ENCODE data around the gene MAPK10. TPM values are rescaled to one million over a fixed set of nuclear protein-coding genes. Genes with fewer than 3 reads are reported as not detected.

The MAPK10 gene
- total RNA-seq, 4 donors from 2014 or later: 8.3 to 40.9 (median 23.3) TPM

DNA sequence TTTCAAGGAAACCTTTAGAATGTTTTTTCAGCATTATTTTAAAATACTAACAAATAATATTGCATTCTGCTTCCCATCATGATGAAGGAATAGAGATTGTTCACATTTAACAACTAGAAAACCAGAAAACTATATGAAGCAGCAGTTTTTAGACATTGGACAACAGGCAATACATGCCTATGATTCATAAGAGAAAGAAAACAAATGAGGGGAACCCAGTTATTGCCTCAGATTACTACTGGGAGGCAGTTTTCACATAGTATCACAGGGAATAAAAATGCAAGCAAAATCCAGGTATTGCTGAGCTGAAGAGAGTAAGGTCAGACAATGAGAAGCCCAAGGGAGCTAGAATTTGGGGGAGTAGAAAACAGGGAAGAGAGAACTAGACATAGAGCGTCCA is 373.6 kb downstream of the MAPK10 start:
- H3K27me3 ChIP-seq: no peaks in the 10 kb centered on the region
- 87 to 100% methylated on average over 1 of the region's 1 CpG for WGBS, 2 donors (ENCODE audit: low coverage in 1 of 2)
- H3K4me3 ChIP-seq: no peak overlapping the region

DNA sequence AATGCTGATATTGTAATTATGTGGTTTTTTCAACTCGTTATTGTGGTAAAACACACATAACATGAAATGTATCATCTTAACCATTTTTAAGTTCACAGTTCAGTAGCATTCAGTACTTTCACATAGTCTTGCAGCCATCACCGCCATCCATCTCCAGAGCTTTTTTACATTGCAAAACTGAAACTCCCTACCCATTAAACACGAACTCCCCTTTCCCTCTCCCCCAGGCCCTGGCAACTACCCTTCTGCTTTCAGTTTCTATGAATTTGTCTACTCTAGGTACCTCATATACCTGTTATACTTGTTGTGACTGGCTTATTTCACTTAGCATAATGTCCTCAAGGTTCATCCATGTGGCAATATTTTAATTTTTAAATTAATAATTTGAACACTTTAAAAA is 380.6 kb downstream of the MAPK10 start:
- ATAC-seq: no peak
- no peaks in the 10 kb centered on the region for H3K27me3 ChIP-seq
- TF ChIP-seq POLR2AphosphoS5 (IDR thresholded peaks at IDR 0.05): no peak
- TF ChIP-seq EP300 (IDR thresholded peaks at IDR 0.05): no peak
- TF ChIP-seq, protein P1, sequence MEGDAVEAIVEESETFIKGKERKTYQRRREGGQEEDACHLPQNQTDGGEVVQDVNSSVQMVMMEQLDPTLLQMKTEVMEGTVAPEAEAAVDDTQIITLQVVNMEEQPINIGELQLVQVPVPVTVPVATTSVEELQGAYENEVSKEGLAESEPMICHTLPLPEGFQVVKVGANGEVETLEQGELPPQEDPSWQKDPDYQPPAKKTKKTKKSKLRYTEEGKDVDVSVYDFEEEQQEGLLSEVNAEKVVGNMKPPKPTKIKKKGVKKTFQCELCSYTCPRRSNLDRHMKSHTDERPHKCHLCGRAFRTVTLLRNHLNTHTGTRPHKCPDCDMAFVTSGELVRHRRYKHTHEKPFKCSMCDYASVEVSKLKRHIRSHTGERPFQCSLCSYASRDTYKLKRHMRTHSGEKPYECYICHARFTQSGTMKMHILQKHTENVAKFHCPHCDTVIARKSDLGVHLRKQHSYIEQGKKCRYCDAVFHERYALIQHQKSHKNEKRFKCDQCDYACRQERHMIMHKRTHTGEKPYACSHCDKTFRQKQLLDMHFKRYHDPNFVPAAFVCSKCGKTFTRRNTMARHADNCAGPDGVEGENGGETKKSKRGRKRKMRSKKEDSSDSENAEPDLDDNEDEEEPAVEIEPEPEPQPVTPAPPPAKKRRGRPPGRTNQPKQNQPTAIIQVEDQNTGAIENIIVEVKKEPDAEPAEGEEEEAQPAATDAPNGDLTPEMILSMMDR (IDR thresholded peaks at IDR 0.05): no peak
- no peak for TF ChIP-seq POLR2A (IDR thresholded peaks at IDR 0.05)
- WGBS, 2 donors (ENCODE audit: low coverage in 1 of 2): 86 to 89% methylated on average over 3 of the region's 3 CpGs
- no peaks in the 10 kb centered on the region for H3K4me1 ChIP-seq
- H3K27ac ChIP-seq: no peak overlapping the region
- no peak overlapping the region for H3K4me3 ChIP-seq
- H3K9me3 ChIP-seq: no peaks in the 10 kb centered on the region
- peaks cover 0 to 22% of the 10 kb centered on the region in 2 donors for H3K36me3 ChIP-seq

More for the DNA sequence above, 373.6 kb downstream of the MAPK10 start:
- H3K9me3 ChIP-seq: no peaks in the 10 kb centered on the region
- ATAC-seq: no peak
- TF ChIP-seq POLR2A (IDR thresholded peaks at IDR 0.05) (no peak), EP300 (IDR thresholded peaks at IDR 0.05) (no peak), POLR2AphosphoS5 (IDR thresholded peaks at IDR 0.05) (no peak)
- TF ChIP-seq, protein P1 (IDR thresholded peaks at IDR 0.05): no peak
- no peaks in the 10 kb centered on the region for H3K4me1 ChIP-seq
- H3K36me3 ChIP-seq: no peaks in the 10 kb centered on the region
- H3K27ac ChIP-seq: no peak overlapping the region

DNA sequence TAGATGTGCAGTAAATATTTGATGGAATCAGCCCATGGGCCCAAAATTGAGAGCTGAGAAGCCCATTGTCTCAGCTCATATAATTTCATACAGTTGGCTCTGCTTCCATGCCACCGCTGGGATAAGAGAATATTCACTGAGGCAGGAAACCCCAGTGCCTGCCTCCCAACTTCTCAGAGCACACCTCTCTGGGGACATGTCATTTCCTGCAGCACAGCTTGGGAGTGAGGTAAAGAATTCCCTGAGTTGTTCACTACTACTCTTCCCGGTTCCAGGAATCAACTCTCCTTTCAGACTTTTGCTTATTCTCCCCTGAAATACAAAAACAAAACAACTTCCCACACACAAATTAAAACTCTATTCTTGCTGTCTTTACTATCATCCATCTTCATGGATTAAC is 389.3 kb downstream of the MAPK10 start:
- H3K4me3 ChIP-seq: no peak overlapping the region
- TF ChIP-seq, protein P1 (IDR thresholded peaks at IDR 0.05): no peak
- TF ChIP-seq POLR2AphosphoS5 (IDR thresholded peaks at IDR 0.05): no peak
- no peak for TF ChIP-seq POLR2A (IDR thresholded peaks at IDR 0.05)
- TF ChIP-seq EP300 (IDR thresholded peaks at IDR 0.05): no peak
- H3K9me3 ChIP-seq: no peaks in the 10 kb centered on the region
- peaks cover 0 to 27% (median 6%) of the 10 kb centered on the region in 3 donors for H3K4me1 ChIP-seq
- WGBS, 2 donors (ENCODE audit: low coverage in 1 of 2): 41 to 100% methylated on average over 1 to 2 of the region's 2 CpGs
- H3K36me3 ChIP-seq: peaks cover 0 to 12% of the 10 kb centered on the region in 2 donors
- ATAC-seq: no peak
- no peaks in the 10 kb centered on the region for H3K27me3 ChIP-seq
- no peak overlapping the region for H3K27ac ChIP-seq

DNA sequence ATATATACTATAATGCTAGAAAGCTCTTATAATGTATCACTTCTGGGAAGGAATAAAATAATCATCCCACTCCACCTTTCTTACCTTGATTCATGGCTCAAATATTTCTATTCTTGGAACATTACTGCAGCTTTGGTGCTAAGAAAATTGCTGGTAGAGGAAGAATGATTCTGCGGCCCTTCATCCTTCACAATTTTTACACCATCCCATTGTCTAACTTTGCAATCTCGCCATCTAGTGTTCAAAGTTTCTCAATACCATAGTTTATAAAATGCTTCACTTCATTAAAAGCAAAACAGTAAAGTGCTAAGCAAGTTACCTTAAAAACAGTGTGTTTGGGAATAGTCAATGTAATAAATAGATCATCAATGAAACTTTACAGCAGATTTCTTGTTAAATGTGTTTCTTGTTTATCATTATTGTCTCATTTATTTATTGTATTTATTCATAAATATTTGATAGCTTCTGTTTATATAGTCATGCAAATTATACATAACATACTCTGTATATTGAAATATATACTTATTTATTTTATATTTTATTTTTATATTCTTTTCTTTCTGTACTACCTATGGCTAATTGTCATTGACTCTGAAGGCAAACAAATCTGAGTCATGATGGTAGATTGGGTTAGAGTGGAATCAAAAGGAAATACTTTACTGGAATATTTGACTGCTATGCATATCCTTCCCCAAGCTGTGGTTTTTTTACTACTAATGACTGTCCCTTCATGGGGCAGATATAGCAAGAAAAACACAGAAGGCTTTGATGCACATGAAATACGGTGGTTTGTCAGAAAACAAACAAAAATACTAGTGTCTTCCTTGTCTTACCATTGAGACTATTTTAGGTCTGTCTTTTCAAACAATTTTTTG is 390.7 kb downstream of the MAPK10 start:
- Histone ChIP-seq H3K27ac (no peak overlapping the region), H3K9me3 (no peaks in the 10 kb centered on the region), H3K4me3 (no peak overlapping the region), H3K27me3 (no peaks in the 10 kb centered on the region), H3K4me1 (peaks cover 0 to 28% (median 6%) of the 10 kb centered on the region in 3 donors), H3K36me3 (peaks cover 0 to 12% of the 10 kb centered on the region in 2 donors)
- ATAC-seq: no peak
- TF ChIP-seq EP300 (IDR thresholded peaks at IDR 0.05) (no peak), POLR2AphosphoS5 (IDR thresholded peaks at IDR 0.05) (no peak), POLR2A (IDR thresholded peaks at IDR 0.05) (no peak)
- TF ChIP-seq, protein P1 (IDR thresholded peaks at IDR 0.05): peak; percentile 48 to 67 (median 58)
- WGBS, 2 donors (ENCODE audit: low coverage in 1 of 2): 27 to 35% methylated on average over 3 of the region's 3 CpGs

DNA sequence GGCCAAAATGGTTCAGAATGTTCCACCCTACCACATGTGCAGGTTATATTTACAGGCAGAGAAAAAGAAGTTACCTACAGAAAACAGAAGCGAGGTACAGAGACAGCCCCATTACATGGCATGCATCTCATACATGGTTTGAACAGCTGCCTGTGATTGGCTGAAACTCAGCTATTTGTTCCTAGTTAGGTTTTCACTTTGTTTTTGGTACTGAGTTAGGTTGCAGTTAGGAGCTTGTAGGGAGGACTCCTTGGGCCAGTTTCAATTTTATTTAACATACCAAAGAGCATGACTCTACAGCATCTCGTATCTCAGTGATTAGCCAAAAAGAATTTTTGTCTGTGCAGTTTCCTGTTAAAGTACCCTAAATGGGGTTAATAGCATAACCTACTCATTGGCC is 392.0 kb downstream of the MAPK10 start:
- 56 to 78% methylated on average over 1 to 2 of the region's 2 CpGs for WGBS, 2 donors (ENCODE audit: low coverage in 1 of 2)
- H3K9me3 ChIP-seq: no peaks in the 10 kb centered on the region
- no peak overlapping the region for H3K27ac ChIP-seq
- no peaks in the 10 kb centered on the region for H3K27me3 ChIP-seq
- peaks cover 0 to 12% of the 10 kb centered on the region in 2 donors for H3K36me3 ChIP-seq
- peaks cover 0 to 28% (median 6%) of the 10 kb centered on the region in 3 donors for H3K4me1 ChIP-seq
- no peak overlapping the region for H3K4me3 ChIP-seq
- ATAC-seq: no peak
- TF ChIP-seq EP300 (IDR thresholded peaks at IDR 0.05) (no peak), POLR2A (IDR thresholded peaks at IDR 0.05) (no peak), POLR2AphosphoS5 (IDR thresholded peaks at IDR 0.05) (no peak)
- TF ChIP-seq, protein P1 (IDR thresholded peaks at IDR 0.05): no peak
